ENCODE data around the gene STOX1.
"Not testable (repeated sequence)": the region's sequence is repeated elsewhere in the genome, so short reads cannot be mapped to it uniquely, and the experiment has no call there.

The STOX1 gene

DNA sequence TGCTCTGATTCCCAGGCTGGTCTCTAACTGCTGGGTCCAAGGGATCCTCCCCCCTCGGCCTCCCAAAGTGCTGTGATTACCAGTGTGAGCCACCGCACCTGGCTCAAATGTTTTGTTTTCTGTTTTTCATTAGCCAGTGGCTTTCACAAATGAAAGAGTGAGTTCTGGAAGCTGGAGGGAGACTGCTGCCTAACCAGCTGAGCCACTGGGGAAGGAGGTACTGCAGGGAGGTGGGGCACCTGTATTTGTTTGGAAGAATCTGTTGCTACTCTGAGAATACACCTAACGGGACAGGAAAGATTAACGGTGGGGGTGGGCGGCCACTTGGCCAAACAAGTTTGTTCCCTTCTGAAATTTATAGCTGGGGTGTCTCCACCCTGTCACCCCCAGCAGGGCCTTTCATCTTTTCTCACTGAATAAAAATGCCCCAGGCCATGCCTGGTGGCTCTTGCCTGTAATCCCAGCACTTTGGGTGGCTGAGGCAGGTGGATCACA is 4.7 kb downstream of the STOX1 start:
- no peak for DNase-seq

DNA sequence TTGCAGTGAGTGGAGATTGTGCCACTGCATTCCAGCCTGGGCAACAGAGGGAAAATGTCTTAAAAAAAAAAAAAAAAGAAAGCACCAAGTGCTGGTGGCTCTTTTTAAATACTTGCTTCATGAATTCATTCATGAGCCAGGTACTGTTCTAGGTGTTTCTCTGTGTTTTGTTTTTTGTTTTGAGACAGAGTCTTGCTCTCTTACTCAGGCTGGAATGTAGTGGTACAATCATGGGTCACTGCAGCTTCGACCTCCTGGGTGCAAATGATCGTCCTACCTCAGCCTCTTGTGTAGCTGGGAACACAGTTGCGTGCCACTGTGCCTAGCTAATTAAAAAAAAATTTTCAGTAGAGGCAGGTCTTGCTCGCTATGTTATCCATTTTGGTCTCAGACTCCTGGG is 5.3 kb downstream of the STOX1 start:
- DNase-seq: no peak

DNA sequence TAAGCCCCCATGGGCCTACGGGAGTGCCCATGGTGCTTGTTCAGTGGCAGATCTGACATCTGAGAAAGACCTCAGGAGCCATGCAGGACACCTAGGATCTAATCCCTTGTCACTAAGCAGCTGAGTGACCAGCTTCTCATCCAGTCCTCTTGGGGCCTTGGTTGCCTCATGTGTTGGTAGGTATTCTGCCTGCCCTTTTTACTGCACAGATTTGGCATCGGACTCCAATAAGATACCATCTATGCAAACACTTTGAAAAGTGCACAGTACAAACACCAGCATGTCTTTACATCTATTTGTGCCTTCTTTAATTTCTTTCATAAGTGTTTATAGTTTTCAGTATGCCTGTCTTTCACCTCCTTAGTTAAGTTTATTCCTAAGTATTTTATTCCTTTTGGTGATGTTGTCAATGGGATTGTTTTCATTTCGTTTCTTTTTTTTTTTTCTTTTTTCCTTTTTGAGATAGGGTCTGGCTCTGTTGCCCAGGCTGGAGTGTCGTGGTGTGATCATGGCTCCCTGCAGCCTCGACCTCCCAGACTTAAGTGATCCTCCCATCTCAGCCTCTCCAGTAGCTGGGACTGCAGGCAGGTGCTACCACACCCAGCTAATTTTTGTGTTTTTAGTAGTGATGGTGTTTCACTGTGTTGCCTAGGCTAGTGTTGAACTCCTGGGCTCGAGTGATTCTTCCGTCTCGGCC is 10.4 kb downstream of the STOX1 start:
- DNase-seq: no peak

DNA sequence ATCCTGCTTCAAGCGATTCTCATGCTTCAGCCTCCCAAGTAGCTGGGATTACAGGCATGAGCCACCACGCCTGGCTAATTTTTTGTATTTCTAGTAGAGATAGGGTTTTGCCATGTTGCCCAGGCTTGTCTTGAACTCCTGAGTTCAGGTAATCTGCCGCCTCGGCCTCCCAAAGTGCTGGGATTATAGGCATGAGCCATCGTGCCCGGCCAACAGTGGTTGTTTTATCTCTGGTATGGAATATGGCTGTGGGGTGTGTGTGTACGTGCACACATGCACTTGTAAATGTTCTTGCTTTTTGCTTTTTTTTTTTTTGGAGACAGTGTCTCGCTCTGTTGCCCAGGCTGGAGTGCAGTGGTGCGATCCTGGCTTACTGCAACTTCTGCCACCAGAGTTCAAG is 13.3 kb downstream of the STOX1 start:
- DNase-seq: not testable (repeated sequence)

DNA sequence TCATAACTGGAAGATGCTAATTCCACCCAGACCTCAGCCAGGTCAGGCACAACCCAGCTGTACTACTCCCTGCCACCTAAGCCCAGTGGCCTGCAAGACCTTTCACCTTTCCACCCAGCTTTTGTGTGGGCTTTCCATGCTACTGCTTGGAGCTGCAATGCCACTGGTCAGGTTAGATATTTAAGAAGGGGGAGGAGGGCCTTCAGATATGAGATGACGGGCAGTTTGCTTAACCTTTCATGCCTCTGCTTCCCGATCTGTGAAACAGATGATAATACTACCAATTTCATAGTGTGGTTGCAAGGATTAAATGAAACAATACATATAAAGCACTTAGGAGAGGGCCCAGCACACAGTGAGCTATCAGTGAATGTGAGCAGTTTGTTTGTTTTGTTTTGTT is 20.9 kb downstream of the STOX1 start:
- DNase-seq: no peak

DNA sequence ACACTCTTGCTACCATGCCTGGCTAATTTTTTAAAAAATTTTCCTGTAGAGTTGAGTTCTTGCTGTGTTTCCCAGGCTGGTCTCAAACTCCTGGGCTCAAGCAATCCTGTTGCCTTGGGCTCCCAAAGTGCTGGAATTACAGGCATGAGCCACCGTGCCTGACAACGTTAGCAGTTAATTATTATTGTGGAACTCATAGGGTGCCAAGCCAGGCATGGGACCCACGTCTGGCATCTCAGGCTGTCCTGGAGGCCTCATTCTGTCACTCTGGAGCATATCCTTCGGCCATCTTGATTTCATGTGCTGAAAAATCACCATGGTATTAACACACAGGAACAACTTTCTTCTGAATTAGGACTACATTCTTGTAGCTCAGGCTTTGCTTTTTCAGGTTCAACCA is 21.5 kb downstream of the STOX1 start:
- DNase-seq: no peak

DNA sequence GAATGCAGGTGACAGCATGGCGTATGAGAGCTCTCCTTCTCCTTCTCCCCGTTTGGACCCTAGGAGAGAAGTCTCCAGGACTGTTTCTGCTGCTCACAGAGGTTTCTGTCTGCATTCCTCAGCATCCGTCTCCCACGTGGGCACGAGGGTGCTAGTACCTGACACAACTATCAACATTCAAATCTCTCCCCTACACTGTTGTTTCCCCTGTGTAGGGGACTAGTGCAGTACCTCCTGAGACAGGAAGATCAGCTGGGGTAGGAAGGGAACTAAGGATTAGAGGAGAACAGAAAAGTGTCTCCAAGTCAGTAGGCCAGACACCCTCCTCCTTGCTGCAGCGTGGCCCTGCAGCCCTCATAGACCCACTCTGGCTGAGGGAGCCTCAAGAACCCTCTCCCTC is 29.0 kb downstream of the STOX1 start:
- DNase-seq: no peak

DNA sequence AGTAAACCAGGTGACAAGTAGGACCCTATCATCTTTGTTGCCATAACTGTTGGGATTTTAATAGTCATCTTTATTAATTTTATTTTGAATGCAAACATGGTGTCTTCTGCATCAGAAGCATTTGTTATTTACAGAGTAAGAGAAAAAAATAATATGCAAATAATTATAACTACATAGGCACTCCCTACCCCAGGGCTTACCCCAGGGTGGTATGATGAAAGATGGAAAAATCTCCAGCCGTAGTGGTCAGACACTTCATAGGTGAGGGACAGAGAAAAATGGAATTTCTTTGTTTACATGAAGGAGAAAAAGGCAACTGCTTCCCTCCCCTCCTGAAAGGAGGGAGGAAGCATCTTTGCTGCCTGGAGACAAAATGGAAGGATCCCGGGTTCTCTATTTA is 29.7 kb downstream of the STOX1 start:
- DNase-seq: no peak

DNA sequence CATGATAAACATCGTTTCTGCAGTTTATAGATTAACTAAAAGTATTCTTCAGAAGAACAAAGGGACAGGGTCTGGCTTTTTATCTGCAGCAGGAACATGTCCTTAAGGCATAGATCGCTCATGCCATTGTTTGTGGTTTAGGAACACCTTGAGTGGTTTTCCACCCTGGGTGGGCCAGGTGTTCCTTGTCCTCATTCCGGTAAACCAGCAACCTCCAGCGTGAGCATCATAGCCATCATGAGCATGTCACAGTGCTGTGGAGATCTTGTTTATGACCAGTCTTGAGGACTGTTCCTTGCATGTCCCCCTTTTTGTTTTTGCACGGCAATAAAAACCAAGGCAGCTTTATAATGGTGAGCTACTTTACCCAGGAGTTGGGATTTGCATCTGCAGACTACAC is 33.9 kb downstream of the STOX1 start:
- no peak for DNase-seq

DNA sequence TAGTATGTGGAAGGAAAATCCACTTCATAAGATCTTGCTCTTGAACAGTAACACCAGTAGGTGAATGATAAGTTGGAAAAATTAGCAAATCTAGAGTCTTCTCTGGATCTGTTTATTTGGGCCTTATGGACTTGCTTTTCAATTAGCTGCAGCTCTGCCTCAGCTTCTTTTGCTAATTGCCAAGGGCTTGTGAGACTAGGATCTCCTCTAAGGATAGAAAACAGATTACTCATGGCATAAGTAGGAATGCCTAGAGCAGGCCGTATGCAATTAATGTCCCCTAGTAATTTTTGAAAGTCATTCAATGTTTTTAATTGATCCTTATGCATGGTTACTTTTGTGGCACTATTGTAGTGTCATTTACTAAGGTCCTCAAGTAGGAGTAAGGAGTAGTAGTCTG is 37.3 kb downstream of the STOX1 start:
- no peak for DNase-seq

DNA sequence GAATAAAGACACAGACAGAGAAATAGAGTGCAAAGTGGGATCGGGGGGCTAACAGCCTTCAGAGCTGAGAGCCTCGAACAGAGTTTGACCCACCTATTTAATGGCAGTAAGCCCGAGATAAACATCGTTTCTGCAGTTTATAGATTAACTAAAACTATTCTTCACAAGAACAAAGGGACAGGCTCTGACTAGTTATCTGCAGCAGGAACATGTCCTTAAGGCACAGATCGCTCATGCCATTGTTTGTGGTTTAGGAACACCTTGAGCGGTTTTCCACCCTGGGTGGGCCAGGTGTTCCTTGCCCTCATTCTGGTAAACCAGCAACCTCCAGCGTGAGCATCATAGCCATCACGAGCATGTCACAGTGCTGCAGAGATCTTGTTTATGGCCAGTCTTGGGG is 40.8 kb downstream of the STOX1 start:
- DNase-seq: not testable (repeated sequence)

DNA sequence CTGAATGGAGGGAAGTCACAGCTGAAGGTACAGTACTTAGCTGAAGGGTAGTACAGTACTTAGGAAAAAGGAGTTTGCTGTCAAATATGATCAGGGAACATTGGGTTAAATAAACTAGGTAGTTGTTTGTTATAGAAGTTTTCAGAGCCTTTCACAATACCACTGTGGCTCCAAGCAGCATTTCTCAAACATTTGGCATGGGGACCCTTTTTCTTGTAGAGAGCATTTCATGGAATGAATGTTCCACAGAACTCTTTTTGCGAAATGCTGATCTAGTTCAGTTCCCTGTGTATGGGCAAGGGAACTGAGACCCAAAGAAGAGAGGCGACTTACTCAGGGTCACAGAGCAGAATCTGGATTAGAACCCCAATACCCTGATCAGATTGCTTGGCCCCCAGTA is 42.3 kb downstream of the STOX1 start:
- DNase-seq: no peak

DNA sequence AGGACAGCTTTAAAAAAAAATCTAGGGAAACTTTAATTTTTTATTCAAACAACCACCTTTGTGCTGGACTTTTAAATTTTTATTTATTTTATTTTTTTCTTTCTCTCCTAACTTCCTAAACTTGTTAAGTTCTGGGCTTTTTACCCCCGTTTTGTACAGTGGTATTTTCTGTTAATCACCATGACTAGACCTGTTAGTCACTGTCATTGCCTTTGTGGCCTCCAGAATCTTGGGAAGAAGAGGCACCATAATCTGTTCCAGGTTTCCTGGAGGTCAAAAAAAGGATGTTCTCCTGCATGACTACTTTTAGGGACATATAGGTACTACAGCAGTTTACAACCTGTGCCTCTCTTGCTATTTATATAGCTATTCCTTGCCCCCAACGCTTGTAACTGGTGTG is 42.7 kb downstream of the STOX1 start:
- DNase-seq: no peak

DNA sequence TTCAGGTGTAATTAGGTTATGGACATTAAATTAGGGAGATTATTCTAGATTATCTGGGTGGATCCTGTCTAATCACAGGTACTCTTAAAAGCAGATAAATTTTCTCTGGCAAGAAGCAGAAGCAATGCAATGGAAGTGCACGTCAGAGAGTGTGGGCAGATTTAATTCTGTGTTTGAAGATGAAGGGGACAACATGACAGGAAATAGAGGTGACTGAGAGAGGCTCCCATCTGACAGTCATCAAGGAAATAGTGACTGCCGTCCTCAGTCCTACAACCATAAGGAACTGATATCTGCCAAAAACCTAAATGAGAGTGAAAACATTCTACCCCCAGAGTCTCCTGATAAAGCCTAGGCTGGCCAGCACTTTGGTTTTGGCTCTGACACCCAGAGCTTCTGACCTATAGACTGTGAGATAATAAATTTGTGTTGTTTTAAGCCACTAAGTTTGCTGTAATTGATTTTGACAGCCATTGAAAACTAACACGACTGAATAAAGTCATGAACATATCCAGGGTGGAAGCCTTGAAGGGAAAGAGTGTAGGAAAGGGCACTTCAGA is 43.3 kb downstream of the STOX1 start:
- DNase-seq: no peak

DNA sequence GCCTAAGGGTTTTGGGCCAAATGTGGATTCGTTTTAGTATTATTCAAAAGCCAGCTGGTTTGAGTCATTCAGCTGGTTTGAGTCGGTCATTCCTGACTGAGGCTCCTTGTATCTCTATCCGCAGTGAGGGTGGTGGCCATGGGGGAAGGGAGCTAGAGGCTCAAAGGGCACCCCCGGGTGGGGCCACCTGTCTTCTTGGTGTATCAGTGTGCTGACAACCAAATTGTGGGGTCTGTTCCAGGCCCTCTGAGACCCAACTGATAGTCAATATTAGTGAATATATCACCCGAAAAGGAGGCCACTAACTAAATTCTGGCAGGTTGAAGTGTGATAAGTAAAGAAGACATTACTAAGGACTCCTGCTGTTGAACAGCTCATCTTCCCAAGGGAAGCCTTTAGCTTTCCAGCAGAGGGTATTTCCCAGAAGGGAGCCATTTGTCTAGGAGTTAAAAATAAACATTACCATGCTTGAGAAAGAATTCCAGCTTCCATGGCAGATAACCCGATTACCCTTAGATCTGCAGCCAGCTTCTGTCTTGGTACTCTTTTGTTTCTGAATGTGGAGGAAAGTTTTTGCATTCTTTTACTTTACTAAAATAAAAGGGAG is 43.9 kb downstream of the STOX1 start:
- peak; percentile 45 for DNase-seq

DNA sequence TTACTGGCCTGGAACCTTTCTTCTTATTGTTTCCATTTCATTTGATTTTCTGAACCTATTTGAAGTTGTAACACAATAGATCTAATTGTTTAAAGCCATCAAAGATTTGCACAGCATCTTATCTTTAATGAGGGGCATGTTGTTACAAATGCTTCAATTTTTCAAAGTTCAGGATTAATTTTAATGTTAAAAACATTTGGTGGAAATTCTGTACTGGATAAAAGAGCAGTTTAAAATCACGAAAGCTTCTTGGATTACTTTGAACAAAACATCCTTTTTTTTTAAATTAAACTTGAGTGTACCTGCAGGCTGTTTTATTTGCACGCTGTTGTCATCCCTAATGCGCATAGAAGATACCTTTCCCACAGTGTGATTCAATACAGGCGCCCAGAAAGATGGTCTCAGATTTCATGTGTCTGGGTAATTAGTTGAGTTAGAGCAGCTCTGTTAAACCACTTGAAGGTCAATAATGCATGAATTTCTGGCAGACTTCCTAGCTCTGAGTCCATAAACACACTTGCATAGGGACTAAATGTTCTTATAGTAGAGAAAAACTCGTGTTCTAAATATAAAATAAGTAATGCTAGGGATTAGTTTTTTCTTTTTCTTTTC is 44.5 kb downstream of the STOX1 start:
- DNase-seq: no peak

DNA sequence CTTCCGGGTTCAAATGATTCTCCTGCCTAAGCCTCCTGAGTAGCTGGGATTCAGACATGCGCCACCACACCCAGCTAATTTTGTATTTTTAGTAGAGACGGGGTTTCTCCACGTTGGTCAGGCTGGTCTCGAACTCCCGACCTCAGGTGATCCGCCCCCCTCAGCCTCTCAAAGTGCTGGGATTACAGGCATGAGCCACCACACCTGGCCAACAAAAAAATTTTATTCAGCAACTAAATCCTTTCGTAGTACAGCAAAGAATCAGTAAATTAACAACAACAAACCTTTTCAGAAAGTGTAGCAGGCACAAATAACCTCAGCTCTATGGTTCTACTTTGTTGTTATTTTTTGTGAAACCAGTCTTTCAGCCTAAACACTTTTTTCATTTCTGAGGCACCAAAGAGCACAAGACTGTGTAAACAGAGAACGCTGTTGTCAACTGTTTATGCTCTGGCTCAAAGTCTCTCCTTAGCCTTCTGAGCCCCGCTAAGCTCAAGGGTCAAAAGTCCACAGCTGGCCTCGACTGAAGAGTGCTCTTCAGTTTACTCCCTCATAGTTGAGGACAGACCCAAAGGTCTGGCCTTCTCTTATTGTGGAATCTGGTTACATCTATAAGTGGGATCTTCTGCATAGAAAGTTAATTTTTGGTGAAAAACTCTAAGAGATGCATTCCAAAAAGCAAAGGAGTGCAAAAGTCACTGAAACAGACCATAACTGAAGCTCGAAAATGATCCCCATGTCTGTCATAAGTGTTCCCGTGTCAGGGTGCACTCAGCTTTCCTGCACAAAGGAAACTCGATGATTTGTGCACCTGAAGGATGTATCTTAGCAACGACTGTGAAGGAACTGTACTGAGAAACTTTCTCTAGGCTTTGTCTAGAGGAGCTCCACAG is 49.2 kb downstream of the STOX1 start:
- no peak for DNase-seq

DNA sequence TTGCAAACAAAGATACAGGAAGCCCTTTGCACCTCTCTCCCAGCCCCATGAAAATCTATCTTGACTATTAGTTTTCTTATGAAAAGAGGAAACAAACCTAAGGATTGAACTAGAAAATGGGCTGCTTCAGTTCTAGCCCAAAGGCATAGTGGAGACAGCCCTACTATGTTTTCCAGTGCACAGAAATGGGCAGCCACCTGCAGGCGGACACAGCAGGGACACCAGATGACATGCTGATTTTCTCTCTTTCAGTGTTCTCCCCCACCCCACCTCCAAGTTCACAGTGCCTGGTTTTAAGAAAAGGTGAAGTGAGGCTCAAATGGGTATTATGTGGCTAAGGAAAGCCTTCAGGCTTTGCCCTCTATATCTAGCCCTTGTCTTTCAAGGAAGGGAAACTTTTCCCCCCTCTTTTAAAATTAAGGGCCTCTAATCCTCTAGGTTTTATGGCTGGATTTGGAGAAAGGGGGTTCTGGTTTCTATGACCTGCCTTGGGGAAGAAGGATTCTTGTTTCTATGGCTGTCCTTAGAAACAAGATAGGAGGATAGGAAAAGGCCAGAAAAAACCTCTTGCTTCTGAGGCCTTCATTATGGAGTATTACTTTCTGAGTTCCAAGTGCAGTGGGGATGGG is 50.3 kb downstream of the STOX1 start:
- no peak for DNase-seq

DNA sequence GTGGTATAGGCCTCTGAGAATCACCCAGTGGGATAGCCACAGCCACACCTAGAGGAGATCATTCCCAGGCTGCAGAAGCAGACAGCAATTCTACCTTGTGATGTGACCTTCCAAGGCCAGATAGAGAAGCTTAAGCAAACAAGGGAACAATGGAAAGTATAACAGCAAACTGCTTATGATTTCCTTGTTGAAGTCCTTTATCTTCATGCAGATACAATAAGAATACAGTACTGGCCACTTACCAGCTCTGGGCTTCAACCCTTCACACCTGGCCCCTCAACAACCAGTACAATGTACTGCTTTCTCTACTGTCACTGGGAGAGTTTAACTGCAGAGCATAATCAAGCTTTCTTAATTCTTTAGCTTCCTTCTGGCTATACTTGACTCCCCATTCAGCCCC is 51.2 kb downstream of the STOX1 start:
- no peak for DNase-seq

DNA sequence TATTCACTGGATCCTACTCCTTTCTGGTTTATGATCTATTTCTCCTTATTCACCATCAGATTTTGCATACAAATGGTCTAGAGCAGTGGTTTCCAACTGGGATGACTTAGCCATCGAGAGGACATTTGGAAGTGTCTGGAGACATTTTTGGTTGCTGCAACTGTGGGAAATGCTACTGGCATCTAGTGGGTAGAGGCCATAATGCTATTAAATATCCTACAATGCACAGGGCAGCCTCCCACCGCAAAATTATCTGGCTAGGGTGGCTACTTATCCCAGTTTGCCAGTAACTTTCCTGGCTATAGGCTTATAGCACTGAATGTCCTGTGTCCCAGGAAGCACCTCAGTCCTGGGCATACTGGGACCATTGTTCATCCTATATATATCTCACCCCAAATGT is 52.3 kb downstream of the STOX1 start:
- no peak for DNase-seq

DNA sequence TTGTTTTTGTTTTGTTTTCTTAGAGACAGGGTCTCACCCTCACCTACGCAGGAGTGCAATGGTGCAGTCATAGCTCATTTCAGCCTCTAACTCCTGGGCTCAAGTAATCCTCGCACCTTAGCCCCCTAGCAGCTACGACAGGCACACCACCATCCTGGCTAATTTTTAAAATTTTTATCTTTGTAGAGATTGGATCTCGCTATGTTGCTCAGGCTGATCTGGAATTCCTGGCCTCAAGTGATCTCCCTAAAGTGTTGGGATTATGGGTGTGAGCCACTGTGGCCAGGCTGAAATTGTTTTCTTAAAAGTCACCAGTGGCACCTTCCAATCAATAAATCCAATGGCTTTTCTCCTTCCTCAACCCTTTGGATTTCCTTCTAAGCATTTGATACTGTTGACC is 52.9 kb downstream of the STOX1 start:
- no peak for DNase-seq

DNA sequence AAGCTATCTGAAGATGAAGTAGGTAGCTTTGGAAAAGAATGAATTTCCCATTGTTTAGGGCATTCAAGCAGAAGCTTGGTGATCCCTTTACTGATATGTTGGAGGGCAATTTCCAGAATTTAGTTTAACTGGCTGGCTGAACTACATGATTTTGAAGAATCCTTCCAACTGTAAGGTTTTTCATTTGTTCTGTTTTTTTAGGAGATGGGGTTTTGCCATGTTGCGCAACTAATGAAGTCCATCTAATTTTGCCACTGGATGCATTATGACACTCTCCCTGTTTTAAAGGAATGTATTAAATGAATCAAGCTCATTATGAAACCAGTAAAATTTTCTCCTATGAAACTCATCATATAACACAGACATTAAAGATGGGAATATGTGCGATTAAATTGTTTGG is 67.7 kb downstream of the STOX1 start:
- DNase-seq: no peak

DNA sequence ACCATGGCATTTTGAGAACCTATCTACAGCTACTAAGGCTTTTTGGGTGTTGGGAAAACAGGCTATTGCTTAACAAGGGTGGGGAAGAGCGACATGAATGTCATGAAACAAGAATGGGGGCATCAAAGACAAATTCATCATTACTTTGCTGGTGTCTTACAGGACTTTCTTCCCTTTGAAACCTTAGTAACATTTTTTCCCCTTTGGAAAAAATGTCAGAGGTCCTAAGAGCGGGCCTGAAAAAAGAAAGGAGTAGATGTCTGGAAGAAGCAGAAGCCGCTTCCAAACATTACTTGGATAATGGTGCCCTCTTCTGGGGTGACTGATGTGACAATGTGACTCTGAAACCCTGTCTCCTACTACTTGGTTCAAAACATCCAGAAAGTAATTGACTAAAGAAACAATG is 70.0 kb downstream of the STOX1 start:
- peak; percentile 62 for DNase-seq
